ENCODE measurements around the gene EYS.

DNA sequence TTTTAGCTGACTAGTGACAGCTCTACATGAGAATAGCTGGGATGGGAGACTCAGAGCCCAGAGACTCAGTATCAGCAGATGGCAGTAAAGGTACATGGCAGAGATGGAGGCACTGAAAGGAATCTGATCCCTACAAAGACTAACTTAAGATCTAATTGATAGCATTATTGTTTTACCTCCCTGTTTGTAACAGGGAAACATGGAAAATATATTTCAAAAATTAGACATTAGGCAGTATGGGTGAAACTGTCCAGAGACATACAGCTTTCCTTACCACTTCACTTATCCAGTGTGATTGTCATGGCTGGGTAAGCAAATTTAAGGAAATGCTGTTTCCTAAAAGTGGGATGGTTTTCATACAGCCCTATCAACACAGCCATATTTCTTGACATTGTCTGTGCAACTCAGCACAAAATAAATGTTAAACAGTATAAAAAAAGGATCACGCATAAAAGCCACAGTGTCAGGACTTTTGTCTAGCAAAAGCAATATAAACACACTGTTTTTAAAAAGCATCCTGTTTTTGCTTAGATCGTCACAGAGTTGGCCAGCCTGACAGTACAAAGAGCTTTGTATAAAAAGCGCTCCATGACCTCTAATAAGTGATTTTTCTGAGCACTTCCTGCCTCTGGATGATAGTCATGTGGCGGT, 1694.5 kb downstream of the EYS start:
- TF ChIP-seq, protein P1, sequence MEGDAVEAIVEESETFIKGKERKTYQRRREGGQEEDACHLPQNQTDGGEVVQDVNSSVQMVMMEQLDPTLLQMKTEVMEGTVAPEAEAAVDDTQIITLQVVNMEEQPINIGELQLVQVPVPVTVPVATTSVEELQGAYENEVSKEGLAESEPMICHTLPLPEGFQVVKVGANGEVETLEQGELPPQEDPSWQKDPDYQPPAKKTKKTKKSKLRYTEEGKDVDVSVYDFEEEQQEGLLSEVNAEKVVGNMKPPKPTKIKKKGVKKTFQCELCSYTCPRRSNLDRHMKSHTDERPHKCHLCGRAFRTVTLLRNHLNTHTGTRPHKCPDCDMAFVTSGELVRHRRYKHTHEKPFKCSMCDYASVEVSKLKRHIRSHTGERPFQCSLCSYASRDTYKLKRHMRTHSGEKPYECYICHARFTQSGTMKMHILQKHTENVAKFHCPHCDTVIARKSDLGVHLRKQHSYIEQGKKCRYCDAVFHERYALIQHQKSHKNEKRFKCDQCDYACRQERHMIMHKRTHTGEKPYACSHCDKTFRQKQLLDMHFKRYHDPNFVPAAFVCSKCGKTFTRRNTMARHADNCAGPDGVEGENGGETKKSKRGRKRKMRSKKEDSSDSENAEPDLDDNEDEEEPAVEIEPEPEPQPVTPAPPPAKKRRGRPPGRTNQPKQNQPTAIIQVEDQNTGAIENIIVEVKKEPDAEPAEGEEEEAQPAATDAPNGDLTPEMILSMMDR (conservative IDR thresholded peaks at IDR 0.05) = peak; percentile 82
- no peak for TF ChIP-seq ZFX (IDR thresholded peaks at IDR 0.05)

All from C4-2B (cell line).